Ascending aorta (tissue), 2 donors: Measurements from ENCODE around the gene USP3. TPM values are rescaled to one million over a fixed set of nuclear protein-coding genes. Genes with fewer than 3 reads are reported as not detected.

ENCODE experiments used
- DNase-seq, 2 donors: peaks; one replicate each; pipeline ENCODE4 v3.0.0-alpha.2; 2019; ENCODE audit warnings: low spot score in 2 of 2
- H3K27ac ChIP-seq, 2 donors: fragments of 200-600 bp; sonication (generic); one replicate each; pipeline ENCODE4 v1.5.1; 2016 to 2017; ENCODE audit warnings: mild to moderate bottlenecking in 1 of 2
- H3K27me3 ChIP-seq: fragments of 200-600 bp; sonication (generic); one replicate; pipeline ENCODE4 v1.5.1; 2017
- H3K36me3 ChIP-seq, 2 donors: fragments of 200-600 bp; sonication (generic); one replicate each; pipeline ENCODE4 v1.5.1; 2016
- H3K4me1 ChIP-seq, 2 donors: fragments of 200-600 bp; sonication (generic); one replicate each; pipeline ENCODE4 v1.5.1; 2016 to 2017; ENCODE audit warnings: mild to moderate bottlenecking in 1 of 2
- H3K4me3 ChIP-seq, 2 donors: fragments of 200-600 bp; sonication (generic); one replicate each; pipeline ENCODE4 v1.5.1; 2016 to 2017; ENCODE audit warnings: mild to moderate bottlenecking in 1 of 2
- H3K9me3 ChIP-seq, 2 donors: fragments of 200-600 bp; sonication (generic); one replicate each; pipeline ENCODE4 v1.5.1; 2016
- CTCF ChIP-seq, 3 experiments: fragments of 200-600 bp in 2 of 3; fragments of 450-650 bp in 1 of 3; sonication (generic) in 2 of 3; IDR thresholded peaks; one replicate each; pipeline ENCODE4 v1.5.1; 2016 to 2019; ENCODE audit warnings: antibody characterized with exemption in 3 of 3, mild to moderate bottlenecking in 1 of 3, moderate library complexity in 1 of 3
- intact Hi-C: fragments of 100-400 bp; cut with DNase I; formaldehyde crosslinking; loops from one replicate; pipeline ENCODE4 v1.15.1; 2023
- total RNA-seq: library from RNA; depleted of rRNA; stranded (reverse); fragments of >200 nt; gene quantifications from one replicate; pipeline ENCODE4 v1.1.0, GENCODE V29; 2016

The USP3 gene
- total RNA-seq, 1 donor from 2014 or later, result 61.9 TPM

GRCh38 chr15:63597038-63597790, 92.8 kb downstream of the USP3 start, which contains the start of gene FBXL22:
FBXL22 (plus strand) TSS chr15:63597387; CDS start chr15:63597393, 6 bp downstream.
- peaks cover 0 to 12% of the 10 kb centered on the region in 2 donors for H3K36me3 ChIP-seq
- no peaks in the 10 kb centered on the region for H3K9me3 ChIP-seq
- intact Hi-C loops, result loop anchor here (5.0 to 10.0 kb wide), 3 partner anchors 45 to 498 kb away; partner anchors contain the start of genes CIAO2A and SNX1
- H3K4me1 ChIP-seq, result peaks cover 5 to 43% of the 10 kb centered on the region in 2 donors
- H3K4me3 ChIP-seq, result peak within 1 kb of the TSS; percentile 27 to 86
- DNase-seq, result peak in 1 of 2 donors; percentile 72
- H3K27ac ChIP-seq, result peak within 1 kb of the TSS; percentile 77 to 86
- no peaks in the 10 kb centered on the region for H3K27me3 ChIP-seq
- no peak for TF ChIP-seq CTCF (IDR thresholded peaks at IDR 0.05)

- DNase-seq, result no peak
- intact Hi-C loops, result loop anchor here (5.0 to 10.0 kb wide), 3 partner anchors 46 to 497 kb away; partner anchors contain the start of genes CIAO2A and SNX1
- peak overlapping the region; percentile 77 to 86 for H3K27ac ChIP-seq
Measured at GRCh38 chr15:63597821-63598220, 93.4 kb downstream of the USP3 start.

GRCh38 chr15:63598473-63599400, 94.3 kb downstream of the USP3 start:
- H3K27ac ChIP-seq, result peak overlapping the region; percentile 77 to 86
- no peak for TF ChIP-seq CTCF (IDR thresholded peaks at IDR 0.05)
- intact Hi-C loops, result loop anchor here (1.0 to 10.0 kb wide), 5 partner anchors 46 to 496 kb away; partner anchors contain the start of genes CIAO2A, SNX1 and USP3
- DNase-seq, result peak in 1 of 2 donors; percentile 84
- H3K4me1 ChIP-seq, result peaks cover 5 to 44% of the 10 kb centered on the region in 2 donors
- H3K4me3 ChIP-seq, result peak overlapping the region; percentile 80 to 86
- peaks cover 0 to 2% of the 10 kb centered on the region in 2 donors for H3K36me3 ChIP-seq
- no peaks in the 10 kb centered on the region for H3K27me3 ChIP-seq
- no peaks in the 10 kb centered on the region for H3K9me3 ChIP-seq

More at GRCh38 chr15:63597821-63598220, 93.4 kb downstream of the USP3 start:
- H3K36me3 ChIP-seq, result peaks cover 0 to 9% of the 10 kb centered on the region in 2 donors
- no peaks in the 10 kb centered on the region for H3K27me3 ChIP-seq
- H3K4me3 ChIP-seq, result peak overlapping the region; percentile 27 to 86
- no peak for TF ChIP-seq CTCF (IDR thresholded peaks at IDR 0.05)
- H3K4me1 ChIP-seq, result peaks cover 5 to 44% of the 10 kb centered on the region in 2 donors
- no peaks in the 10 kb centered on the region for H3K9me3 ChIP-seq

GRCh38 chr15:63599401-63600000, 95.1 kb downstream of the USP3 start:
- intact Hi-C loops, result loop anchor here (1.0 to 10.0 kb wide), 5 partner anchors 47 to 495 kb away; partner anchors contain the start of genes CIAO2A, SNX1 and USP3
- no peaks in the 10 kb centered on the region for H3K9me3 ChIP-seq
- H3K36me3 ChIP-seq, result no peaks in the 10 kb centered on the region
- H3K27ac ChIP-seq, result peak overlapping the region; percentile 77 to 86
- peaks cover 5 to 44% of the 10 kb centered on the region in 2 donors for H3K4me1 ChIP-seq
- peak; percentile 26 to 85 for DNase-seq
- H3K4me3 ChIP-seq, result peak overlapping the region; percentile 80 to 86
- peak; percentile 67 to 88 (median 84) for TF ChIP-seq CTCF (IDR thresholded peaks at IDR 0.05)
- H3K27me3 ChIP-seq, result no peaks in the 10 kb centered on the region
